Measurements from ENCODE around the gene QSOX2.

The QSOX2 gene

GRCh38 chr9:136169495-136169894 lies 76.1 kb downstream of the QSOX2 start:
- DNase-seq, result no peak

- no peak for DNase-seq
These were observed 82.3 kb downstream of the QSOX2 start for GRCh38 chr9:136163248-136163850.

DNA sequence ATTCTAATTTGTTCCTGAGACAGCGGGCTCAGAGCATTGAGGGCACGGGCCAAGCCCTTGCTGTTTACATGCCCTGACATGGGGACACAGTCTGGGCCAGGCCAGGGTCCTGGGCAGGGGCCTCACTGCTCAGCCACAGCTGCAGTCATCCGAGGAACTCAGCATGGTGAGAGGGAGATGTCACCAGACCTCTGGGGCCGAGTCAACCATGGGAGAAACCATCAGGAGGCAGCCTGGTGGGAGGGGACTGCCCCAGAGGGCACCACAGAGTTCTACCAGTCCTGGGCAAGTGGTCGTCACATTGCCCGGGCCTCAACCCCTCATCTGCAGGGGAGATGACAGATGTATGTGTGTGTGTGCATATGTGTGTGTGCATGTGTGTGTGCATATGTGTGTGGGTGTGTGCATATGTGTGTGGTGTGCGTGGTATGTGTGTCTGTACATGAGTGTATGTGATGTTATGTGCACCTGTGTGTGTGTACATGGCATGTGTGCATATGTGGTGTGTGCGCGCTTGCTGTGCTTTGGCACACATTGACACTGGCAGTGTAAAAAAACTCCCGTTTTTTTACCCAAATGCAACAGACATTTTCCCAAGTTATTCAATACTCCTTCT lies 84.5 kb downstream of the QSOX2 start:
- DNase-seq, result no peak

DNA sequence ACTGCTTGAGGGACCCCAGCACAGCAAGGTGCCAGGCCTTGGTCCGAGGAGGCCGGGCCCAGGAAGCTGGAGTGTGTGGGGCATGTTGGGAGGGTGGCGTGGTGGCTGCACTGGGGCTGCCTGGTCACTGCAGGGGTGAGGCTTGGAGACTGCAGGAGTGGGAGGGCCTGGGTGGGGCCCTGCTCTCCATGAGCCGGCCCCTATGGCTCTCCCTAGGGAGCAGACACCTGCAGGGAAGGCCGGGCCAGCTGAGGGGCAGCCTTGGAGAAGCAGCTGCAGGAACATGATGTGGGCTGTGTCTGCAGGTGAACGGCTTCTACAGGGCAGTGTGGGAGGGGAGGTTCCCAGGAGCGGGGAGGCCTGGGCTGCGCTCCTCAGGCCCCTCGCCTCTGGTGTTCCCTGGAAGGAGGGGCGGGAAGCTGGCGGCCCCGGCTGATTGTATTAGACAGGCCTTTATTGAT lies 85.2 kb downstream of the QSOX2 start:
- DNase-seq, result no peak

DNA sequence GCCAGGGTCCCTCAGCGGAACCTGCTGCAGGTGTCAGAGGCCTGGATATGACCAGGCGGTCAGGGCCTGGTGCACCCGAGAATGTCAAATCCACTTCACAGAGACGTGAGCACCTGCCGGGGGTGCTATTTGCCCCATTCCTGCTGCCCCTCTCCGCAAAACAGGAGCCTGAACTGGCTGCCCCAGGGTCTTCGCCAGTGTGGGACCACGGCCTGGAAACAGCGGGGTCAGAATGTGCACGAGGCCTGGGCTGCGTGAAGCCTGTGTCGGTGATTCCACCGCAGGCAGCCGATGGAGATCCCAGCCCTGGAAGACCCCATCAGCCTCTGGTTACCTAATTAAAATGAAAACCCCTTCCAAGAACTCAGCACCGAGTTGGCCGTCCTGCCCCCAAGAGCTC lies 85.8 kb downstream of the QSOX2 start:
- DNase-seq, result no peak

DNA sequence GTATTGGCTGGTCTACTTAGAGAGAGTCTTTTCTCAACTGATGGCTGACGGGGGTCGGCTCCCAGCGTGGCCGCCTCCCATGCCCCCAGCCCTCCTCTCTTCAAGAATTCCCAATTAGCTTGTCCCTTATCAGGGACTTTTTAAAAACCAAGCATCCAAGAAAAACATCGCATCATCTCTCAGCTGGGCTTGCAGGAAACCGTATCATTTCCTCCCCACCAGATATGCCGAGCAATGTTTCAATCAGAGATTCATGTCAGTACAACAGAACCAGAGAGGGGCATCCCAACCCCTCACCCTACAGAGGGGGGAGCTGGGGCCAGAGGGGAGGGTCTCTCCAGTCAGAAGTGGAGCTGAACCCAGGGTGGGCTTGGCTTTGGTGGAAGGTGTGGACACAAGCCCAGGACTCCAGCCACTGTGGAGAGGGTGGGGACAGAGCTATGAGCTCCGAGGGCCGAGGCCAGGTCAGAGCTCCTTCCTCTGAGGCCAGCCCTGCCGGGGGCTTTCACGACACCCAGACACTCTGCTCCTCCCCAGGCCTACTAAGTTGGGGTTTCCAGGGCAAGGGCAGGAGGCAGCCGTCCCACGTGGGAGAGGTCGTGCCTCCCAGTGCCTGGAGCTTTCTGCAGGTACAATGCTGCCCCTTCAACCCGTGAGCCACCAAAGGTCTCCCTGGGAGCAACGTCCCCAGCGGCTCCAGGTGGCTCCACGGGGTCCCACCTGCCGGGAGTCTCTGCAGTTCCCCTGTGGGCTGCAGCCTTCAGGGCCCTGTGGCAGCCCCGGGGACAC lies 87.9 kb downstream of the QSOX2 start:
- DNase-seq, result no peak
